Mesenchymal stem cell (in vitro differentiated cells and primary cell): ENCODE results near the gene CITED4.

Source experiments
- DNase-seq: peaks from one replicate; pipeline ENCODE4 v3.0.0-alpha.2; 2013
- H2AFZ ChIP-seq: one replicate; pipeline ENCODE4 v1.6.1; 2013; ENCODE audit warnings: low read depth, mild to moderate bottlenecking, control low read depth, inconsistent platforms, low read length, moderate library complexity
- H2AK5ac ChIP-seq: 2 replicates; pipeline ENCODE4 v1.6.1; 2013; ENCODE audit warnings: low read length, moderate library complexity, mild to moderate bottlenecking, inconsistent platforms; ENCODE audit not compliant: severe bottlenecking
- H2BK120ac ChIP-seq: one replicate; pipeline ENCODE4 v1.6.1; 2013; ENCODE audit warnings: low read depth, mild to moderate bottlenecking, inconsistent platforms, low read length, moderate library complexity
- H2BK12ac ChIP-seq, 2 experiments: one replicate each; pipeline ENCODE4 v1.6.1; 2013; ENCODE audit warnings: inconsistent platforms in 2 of 2, low read length in 2 of 2, mild to moderate bottlenecking in 2 of 2, moderate library complexity in 2 of 2, control low read depth in 1 of 2
- H2BK15ac ChIP-seq: one replicate; pipeline ENCODE4 v1.6.1; 2013; ENCODE audit warnings: mild to moderate bottlenecking, low read depth, inconsistent platforms; ENCODE audit not compliant: poor library complexity, severe bottlenecking
- H2BK5ac ChIP-seq: 2 replicates; pipeline ENCODE4 v1.6.1; 2013; ENCODE audit warnings: low read depth, mild to moderate bottlenecking, low read length, control low read depth, inconsistent platforms; ENCODE audit not compliant: poor library complexity, severe bottlenecking
- H3K14ac ChIP-seq, 2 experiments: one replicate each; pipeline ENCODE4 v1.6.1; 2013; ENCODE audit warnings: inconsistent platforms in 2 of 2, low read length in 2 of 2, control low read depth in 1 of 2, mild to moderate bottlenecking in 1 of 2, moderate library complexity in 1 of 2
- H3K18ac ChIP-seq, 2 experiments: one replicate each; pipeline ENCODE4 v1.6.1; 2013; ENCODE audit warnings: inconsistent platforms in 2 of 2, low read length in 2 of 2, control low read depth in 1 of 2, low read depth in 1 of 2, mild to moderate bottlenecking in 1 of 2
- H3K23ac ChIP-seq, 2 experiments: one replicate each; pipeline ENCODE4 v1.6.1; 2013; ENCODE audit warnings: inconsistent platforms in 2 of 2, low read length in 2 of 2, mild to moderate bottlenecking in 2 of 2, moderate library complexity in 2 of 2, control low read depth in 1 of 2
- H3K27ac ChIP-seq: 2 replicates; pipeline ENCODE4 v1.5.1; 2013; ENCODE audit warnings: mild to moderate bottlenecking, moderate library complexity, low read length, control low read depth, inconsistent platforms; ENCODE audit not compliant: poor library complexity, severe bottlenecking
- H3K27me3 ChIP-seq, 2 experiments: 2 replicates each; pipeline versions ENCODE4 v1.6.1 to v1.7.0; 2013; ENCODE audit warnings: low read length in 2 of 2, mild to moderate bottlenecking in 2 of 2, moderate library complexity in 2 of 2, control low read depth in 1 of 2, inconsistent platforms in 1 of 2; ENCODE audit not compliant: control insufficient read depth in 1 of 2, insufficient read depth in 1 of 2
- H3K36me3 ChIP-seq, 2 experiments: 2 replicates each; pipeline versions ENCODE4 v1.6.1 to v1.7.0; 2013; ENCODE audit warnings: low read length in 2 of 2, control low read depth in 1 of 2, inconsistent platforms in 1 of 2, low read depth in 1 of 2, mild to moderate bottlenecking in 1 of 2; ENCODE audit not compliant: insufficient read depth in 2 of 2, control insufficient read depth in 1 of 2
- H3K4ac ChIP-seq, 2 experiments: one replicate each; pipeline ENCODE4 v1.6.1; 2013; ENCODE audit warnings: inconsistent platforms in 2 of 2, low read length in 2 of 2, mild to moderate bottlenecking in 2 of 2, moderate library complexity in 2 of 2, control low read depth in 1 of 2, low read depth in 1 of 2
- H3K4me1 ChIP-seq: 2 replicates; pipeline ENCODE4 v1.6.1; 2013; ENCODE audit warnings: low read depth, low read length, control low read depth; ENCODE audit not compliant: control insufficient read depth, insufficient read depth
- H3K4me2 ChIP-seq: 2 replicates; pipeline ENCODE4 v1.6.1; 2013; ENCODE audit warnings: low read length, mild to moderate bottlenecking, inconsistent platforms; ENCODE audit not compliant: poor library complexity, severe bottlenecking
- H3K4me3 ChIP-seq, 2 experiments: 2 replicates each; pipeline versions ENCODE4 v1.5.1 to v1.7.0; 2013; ENCODE audit warnings: low read length in 2 of 2, mild to moderate bottlenecking in 2 of 2, control low read depth in 1 of 2, low read depth in 1 of 2; ENCODE audit not compliant: insufficient read depth in 1 of 2
- H3K79me1 ChIP-seq: replicated peaks from 2 replicates; pipeline ENCODE4 v1.6.1; 2013; ENCODE audit warnings: mild to moderate bottlenecking, control low read depth, low read length, inconsistent platforms; ENCODE audit not compliant: poor library complexity, severe bottlenecking
- H3K9ac ChIP-seq: 2 replicates; pipeline ENCODE4 v1.7.0; 2013; ENCODE audit warnings: mild to moderate bottlenecking, low read length, moderate library complexity
- H3K9me3 ChIP-seq: 2 replicates; pipeline ENCODE4 v1.7.0; 2013; ENCODE audit warnings: mild to moderate bottlenecking, low read length; ENCODE audit not compliant: control insufficient read depth
- H4K8ac ChIP-seq: one replicate; pipeline ENCODE4 v1.6.1; 2013; ENCODE audit warnings: inconsistent platforms, mild to moderate bottlenecking, low read length, moderate library complexity
- H4K91ac ChIP-seq: one replicate; pipeline ENCODE4 v1.6.1; 2013; ENCODE audit warnings: mild to moderate bottlenecking, low read length, inconsistent platforms
- WGBS: methylation state at CpG from one replicate; pipeline ENCODE4 v1.1.7; 2013; ENCODE audit warnings: mixed read lengths; 5-methylcytosine and 5-hydroxymethylcytosine counted together

The CITED4 gene

GRCh38 chr1:40840526-40841323, 21.4 kb downstream of the CITED4 start:
- H3K79me1 ChIP-seq, result no peaks in the 10 kb centered on the region
- H3K27me3 ChIP-seq, result peaks cover 0 to 48% of the 10 kb centered on the region in 2 experiments
- WGBS, result 76% methylated on average over 5 of the region's 6 CpGs
- no peak overlapping the region for H4K91ac ChIP-seq
- H2AK5ac ChIP-seq, result no peak overlapping the region
- DNase-seq, result no peak
- no peak overlapping the region for H2BK12ac ChIP-seq
- H3K4me1 ChIP-seq, result peaks cover 15% of the 10 kb centered on the region
- H2AFZ ChIP-seq, result no peak overlapping the region
- no peak overlapping the region for H2BK15ac ChIP-seq
- H3K27ac ChIP-seq, result no peak overlapping the region
- no peak overlapping the region for H3K4me3 ChIP-seq
- no peak overlapping the region for H3K23ac ChIP-seq
- H3K9ac ChIP-seq, result no peak overlapping the region
- H3K4me2 ChIP-seq, result no peak overlapping the region
- no peak overlapping the region for H3K18ac ChIP-seq
- H2BK120ac ChIP-seq, result no peak overlapping the region
- no peak overlapping the region for H2BK5ac ChIP-seq
- H3K4ac ChIP-seq, result no peak overlapping the region
- peaks cover 12% of the 10 kb centered on the region for H3K9me3 ChIP-seq
- no peak overlapping the region for H4K8ac ChIP-seq
- H3K36me3 ChIP-seq, result peaks cover 0 to 6% of the 10 kb centered on the region in 2 experiments
- H3K14ac ChIP-seq, result no peak overlapping the region

DNA sequence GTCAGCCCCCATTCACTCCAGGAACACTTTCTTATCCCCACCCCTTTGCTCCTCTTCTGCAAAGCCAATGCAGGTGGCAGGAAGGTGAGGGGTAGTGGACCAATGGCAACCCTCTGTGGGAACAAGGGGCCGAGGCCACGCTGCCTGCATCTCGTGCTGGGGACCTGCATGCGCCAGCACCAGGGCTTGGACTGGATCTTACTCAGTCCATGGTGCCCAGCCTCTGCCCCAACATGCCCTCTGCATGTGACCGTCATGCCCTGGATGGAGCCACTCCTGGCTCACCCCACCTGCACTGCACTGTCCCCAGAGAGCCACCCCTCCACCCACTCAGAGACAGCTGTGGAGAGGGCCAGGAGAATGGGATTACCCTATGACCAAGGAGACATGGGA, 22.2 kb downstream of the CITED4 start:
- no peak overlapping the region for H3K18ac ChIP-seq
- H4K8ac ChIP-seq, result peak overlapping the region; percentile 57
- H2BK5ac ChIP-seq, result no peak overlapping the region
- no peak overlapping the region for H3K9ac ChIP-seq
- H2AFZ ChIP-seq, result no peak overlapping the region
- no peak overlapping the region for H2BK15ac ChIP-seq
- H3K4ac ChIP-seq, result no peak overlapping the region
- H3K27me3 ChIP-seq, result peaks cover 0 to 56% of the 10 kb centered on the region in 2 experiments
- no peak overlapping the region for H4K91ac ChIP-seq
- peaks cover 15% of the 10 kb centered on the region for H3K4me1 ChIP-seq
- WGBS, result 92% methylated on average over 5 of the region's 5 CpGs
- no peak overlapping the region for H3K27ac ChIP-seq
- H3K9me3 ChIP-seq, result peaks cover 12% of the 10 kb centered on the region
- H2BK12ac ChIP-seq, result no peak overlapping the region
- H2AK5ac ChIP-seq, result peak overlapping the region; percentile 57
- H2BK120ac ChIP-seq, result no peak overlapping the region
- H3K23ac ChIP-seq, result no peak overlapping the region
- no peak overlapping the region for H3K14ac ChIP-seq
- no peak overlapping the region for H3K4me3 ChIP-seq
- H3K4me2 ChIP-seq, result no peak overlapping the region
- DNase-seq, result no peak
- H3K79me1 ChIP-seq, result no peaks in the 10 kb centered on the region
- H3K36me3 ChIP-seq, result peaks cover 0 to 6% of the 10 kb centered on the region in 2 experiments

- H3K4me1 ChIP-seq, result peaks cover 15% of the 10 kb centered on the region
- WGBS, result 73% methylated on average over 15 of the region's 15 CpGs
Observed at GRCh38 chr1:40838980-40839942, 22.9 kb downstream of the CITED4 start.

More at GRCh38 chr1:40838980-40839942, 22.9 kb downstream of the CITED4 start:
- H2BK12ac ChIP-seq, result no peak overlapping the region
- H2AK5ac ChIP-seq, result no peak overlapping the region
- no peak for DNase-seq
- H2AFZ ChIP-seq, result no peak overlapping the region
- H3K18ac ChIP-seq, result no peak overlapping the region
- H3K27me3 ChIP-seq, result peaks cover 0 to 59% of the 10 kb centered on the region in 2 experiments
- H4K91ac ChIP-seq, result no peak overlapping the region
- H3K79me1 ChIP-seq, result no peaks in the 10 kb centered on the region
- H3K4ac ChIP-seq, result no peak overlapping the region
- H3K14ac ChIP-seq, result no peak overlapping the region
- H3K9ac ChIP-seq, result no peak overlapping the region
- no peak overlapping the region for H3K4me2 ChIP-seq
- no peak overlapping the region for H3K27ac ChIP-seq
- H2BK5ac ChIP-seq, result no peak overlapping the region
- peaks cover 12% of the 10 kb centered on the region for H3K9me3 ChIP-seq
- H2BK15ac ChIP-seq, result no peak overlapping the region
- no peak overlapping the region for H4K8ac ChIP-seq
- H3K36me3 ChIP-seq, result peaks cover 0 to 6% of the 10 kb centered on the region in 2 experiments
- no peak overlapping the region for H3K23ac ChIP-seq
- H3K4me3 ChIP-seq, result no peak overlapping the region
- H2BK120ac ChIP-seq, result no peak overlapping the region
